Stimulated activated naive B cell treated with anti-CD40 and anti-IgM and Interleukin-4, amounts not matched to agents 10 μg/mL and 1 μg/mL and 100 μg/mL, for 72 hours (primary cell): ENCODE data around the gene IGSF21.

ENCODE experiments used
- ATAC-seq, 2 donors: fragments of 150-1000 bp; cut with Tn5 transposase; replicated peaks; 2 replicates each; pipeline ENCODE4 v1.10.0; 2021; ENCODE audit warnings: moderate library complexity in 1 of 2
- DNase-seq: peaks from one replicate; pipeline ENCODE4 v3.0.0; 2021
- H3K27ac Mint-ChIP-seq: one replicate; pipeline ENCODE4 v1.8.0; 2022; ENCODE audit warnings: mild to moderate bottlenecking, mixed read lengths
- H3K27me3 Mint-ChIP-seq, 2 donors: one replicate each; pipeline ENCODE4 v1.8.0; 2022; ENCODE audit warnings: mixed read lengths in 2 of 2
- H3K36me3 Mint-ChIP-seq, 2 donors: one replicate each; pipeline ENCODE4 v1.8.0; 2022; ENCODE audit warnings: mixed read lengths in 2 of 2, mild to moderate bottlenecking in 1 of 2
- H3K4me1 Mint-ChIP-seq, 2 donors: one replicate each; pipeline ENCODE4 v1.8.0; 2022; ENCODE audit warnings: mixed read lengths in 2 of 2, mild to moderate bottlenecking in 1 of 2
- H3K4me3 Mint-ChIP-seq, 2 donors: one replicate each; pipeline ENCODE4 v1.8.0; 2022; ENCODE audit warnings: mild to moderate bottlenecking in 2 of 2, mixed read lengths in 2 of 2, moderate library complexity in 1 of 2
- H3K9me3 Mint-ChIP-seq, 2 donors: one replicate each; pipeline ENCODE4 v1.8.0; 2022; ENCODE audit warnings: mixed read lengths in 2 of 2, mild to moderate bottlenecking in 1 of 2

The IGSF21 gene

DNA sequence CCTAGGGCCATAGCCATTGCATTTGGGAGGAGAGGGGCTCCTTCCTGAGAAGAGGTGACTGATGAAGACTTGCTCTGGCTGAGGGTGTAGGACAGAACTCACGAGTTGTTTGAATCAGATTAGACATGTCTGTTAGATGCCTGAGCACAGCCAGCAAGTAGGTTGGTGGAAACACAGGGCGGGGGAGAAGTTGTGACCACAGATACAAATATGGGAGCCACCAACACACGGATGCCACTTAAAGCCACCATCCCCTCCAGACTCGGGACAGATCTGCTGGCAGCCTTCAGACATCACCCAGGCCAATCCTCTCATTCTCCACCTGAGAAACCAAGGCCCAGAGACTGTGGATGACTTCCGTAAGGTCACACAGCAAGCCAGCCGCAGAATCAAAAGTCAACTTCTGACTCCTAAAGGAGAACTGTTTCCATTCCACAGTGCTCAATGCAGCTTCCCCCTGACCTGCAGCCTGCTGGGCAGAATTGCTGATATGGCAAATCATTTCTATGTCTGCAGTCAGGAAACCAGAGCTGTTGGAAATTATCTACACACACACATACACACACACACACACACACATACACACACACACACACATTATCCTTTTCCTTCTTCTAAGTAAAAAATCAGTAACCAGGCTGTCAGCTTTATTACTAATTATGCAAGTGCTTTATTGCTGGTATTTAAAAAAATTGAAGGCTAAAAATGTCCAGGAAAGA lies 196.7 kb downstream of the IGSF21 start:
- H3K27ac Mint-ChIP-seq, result no peak overlapping the region
- no peak for DNase-seq
- H3K9me3 Mint-ChIP-seq, result no peaks in the 10 kb centered on the region
- ATAC-seq, result no peak
- no peaks in the 10 kb centered on the region for H3K4me1 Mint-ChIP-seq
- no peaks in the 10 kb centered on the region for H3K36me3 Mint-ChIP-seq
- H3K27me3 Mint-ChIP-seq, result peaks cover 14 to 20% of the 10 kb centered on the region in 2 donors
- H3K4me3 Mint-ChIP-seq, result no peak overlapping the region

DNA sequence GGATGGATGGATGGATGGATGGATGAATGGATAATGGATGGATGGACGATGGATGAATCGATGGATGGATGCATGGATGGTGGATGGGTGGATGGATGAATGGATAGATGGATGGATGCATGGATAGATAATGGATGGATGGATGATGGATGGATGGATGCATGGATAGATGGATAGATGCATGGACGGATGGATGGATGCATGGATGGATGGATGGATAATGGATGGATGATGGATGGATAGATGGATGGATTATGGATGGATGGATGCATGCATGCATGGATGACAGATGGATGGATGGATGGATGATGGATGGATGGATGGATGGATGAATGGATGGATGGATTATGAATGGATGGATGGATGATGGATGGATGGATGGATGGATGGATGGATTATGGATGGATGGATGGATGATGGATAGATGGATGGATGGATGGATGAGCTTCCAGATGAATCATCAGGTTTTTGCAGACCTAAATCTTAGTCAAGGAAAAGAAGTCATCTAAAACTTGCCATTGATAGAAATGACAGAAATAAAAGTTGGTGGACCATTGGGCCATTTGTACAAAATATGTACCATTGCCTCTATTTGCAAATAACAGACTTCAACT lies 197.7 kb downstream of the IGSF21 start:
- DNase-seq, result no peak
- ATAC-seq, result no peak
- Mint-ChIP-seq H3K9me3 (no peaks in the 10 kb centered on the region), H3K27me3 (peaks cover 10 to 16% of the 10 kb centered on the region in 2 donors), H3K4me1 (no peaks in the 10 kb centered on the region), H3K27ac (no peak overlapping the region), H3K4me3 (no peak overlapping the region), H3K36me3 (no peaks in the 10 kb centered on the region)

DNA sequence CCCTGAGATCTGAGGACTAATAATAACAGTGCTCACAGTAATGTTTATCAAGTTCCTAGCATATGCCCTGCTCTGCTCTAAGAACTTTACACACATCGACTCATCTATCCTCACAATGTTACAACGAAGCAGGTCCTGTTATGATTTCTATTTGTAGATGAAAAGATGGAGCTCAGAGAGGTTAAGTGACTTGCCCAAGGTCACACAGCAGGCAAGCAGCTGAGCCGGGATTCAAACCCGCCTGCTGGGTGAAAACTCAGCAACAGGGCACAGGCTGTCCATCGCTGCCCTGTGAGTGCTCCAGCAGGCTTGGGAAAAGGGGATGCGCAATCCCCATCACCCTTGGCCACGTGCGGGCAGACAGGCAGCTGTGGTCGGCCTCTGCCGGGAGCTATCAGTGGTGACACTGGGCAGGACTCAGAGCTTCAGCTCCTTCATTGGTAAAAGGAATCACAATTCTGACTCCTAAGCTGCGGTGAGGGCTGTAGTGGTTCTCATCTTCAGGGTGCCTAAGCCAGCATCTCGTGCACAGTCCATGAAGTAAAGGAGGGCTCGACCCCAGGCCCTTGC lies 199.8 kb downstream of the IGSF21 start:
- H3K4me3 Mint-ChIP-seq, result no peak overlapping the region
- no peaks in the 10 kb centered on the region for H3K4me1 Mint-ChIP-seq

DNA sequence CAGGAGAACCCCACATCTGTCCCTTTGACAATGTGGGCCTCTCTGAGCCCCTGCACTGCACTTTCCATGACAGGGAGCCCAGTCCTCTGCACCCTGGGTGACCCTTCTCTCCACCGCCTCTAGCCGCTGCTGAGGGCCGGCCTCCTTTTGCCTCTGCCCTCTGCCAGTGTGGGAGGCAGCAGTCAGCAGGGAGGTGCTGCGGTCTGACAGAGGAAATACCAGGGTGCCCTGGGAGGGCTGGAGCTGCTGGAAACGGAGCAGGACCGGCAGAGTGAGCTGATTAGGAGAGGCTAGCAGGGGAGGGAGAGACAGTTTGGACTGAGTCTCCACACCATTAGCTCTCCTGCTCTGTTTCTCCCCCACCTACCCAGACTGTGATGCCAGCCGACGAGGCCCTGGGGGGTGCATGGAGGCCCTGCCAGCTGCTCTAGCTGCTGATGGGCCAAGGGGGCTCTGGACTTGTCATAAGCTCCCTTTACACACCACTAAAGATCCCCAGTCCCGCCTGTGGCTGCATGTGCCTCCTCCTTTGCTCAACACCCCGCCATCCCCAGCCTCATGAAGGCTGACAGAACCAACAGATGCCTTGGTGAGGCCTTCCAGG lies 202.1 kb downstream of the IGSF21 start:
- no peak overlapping the region for H3K27ac Mint-ChIP-seq
- H3K36me3 Mint-ChIP-seq, result no peaks in the 10 kb centered on the region
- peaks cover 4 to 7% of the 10 kb centered on the region in 2 donors for H3K9me3 Mint-ChIP-seq
- DNase-seq (no peak), ATAC-seq (no peak)
- peaks cover 10 to 12% of the 10 kb centered on the region in 2 donors for H3K27me3 Mint-ChIP-seq
- no peak overlapping the region for H3K4me3 Mint-ChIP-seq
- H3K4me1 Mint-ChIP-seq, result no peaks in the 10 kb centered on the region

More for the DNA sequence above, 199.8 kb downstream of the IGSF21 start:
- Mint-ChIP-seq H3K27ac (no peak overlapping the region), H3K9me3 (peaks cover 4 to 7% of the 10 kb centered on the region in 2 donors), H3K36me3 (no peaks in the 10 kb centered on the region), H3K27me3 (peaks cover 12 to 13% of the 10 kb centered on the region in 2 donors)
- DNase-seq (no peak), ATAC-seq (no peak)

DNA sequence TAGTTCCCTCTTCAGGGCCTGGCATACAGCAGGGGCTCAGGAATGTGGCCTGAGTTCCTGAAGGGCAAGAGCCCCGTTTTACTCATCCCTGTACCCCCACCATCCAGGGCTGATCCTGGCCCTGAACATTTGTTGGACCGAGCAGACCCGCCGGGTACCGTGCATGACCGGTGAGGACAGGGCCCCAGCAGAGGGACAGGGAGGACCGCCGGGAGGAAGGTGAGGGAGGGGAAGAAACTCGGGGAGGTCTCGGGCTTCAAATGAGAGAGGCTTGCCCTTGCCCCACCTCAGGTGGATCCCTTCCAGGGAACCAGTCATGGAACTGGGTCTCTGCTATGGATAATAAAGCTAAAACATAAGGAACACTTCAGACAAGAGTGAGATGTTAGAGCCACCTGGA lies 205.4 kb downstream of the IGSF21 start:
- Mint-ChIP-seq H3K4me1 (no peaks in the 10 kb centered on the region), H3K27ac (no peak overlapping the region), H3K27me3 (peaks cover 9 to 20% of the 10 kb centered on the region in 2 donors), H3K4me3 (no peak overlapping the region), H3K36me3 (no peaks in the 10 kb centered on the region), H3K9me3 (peaks cover 8 to 9% of the 10 kb centered on the region in 2 donors)
- DNase-seq (no peak), ATAC-seq (no peak)

DNA sequence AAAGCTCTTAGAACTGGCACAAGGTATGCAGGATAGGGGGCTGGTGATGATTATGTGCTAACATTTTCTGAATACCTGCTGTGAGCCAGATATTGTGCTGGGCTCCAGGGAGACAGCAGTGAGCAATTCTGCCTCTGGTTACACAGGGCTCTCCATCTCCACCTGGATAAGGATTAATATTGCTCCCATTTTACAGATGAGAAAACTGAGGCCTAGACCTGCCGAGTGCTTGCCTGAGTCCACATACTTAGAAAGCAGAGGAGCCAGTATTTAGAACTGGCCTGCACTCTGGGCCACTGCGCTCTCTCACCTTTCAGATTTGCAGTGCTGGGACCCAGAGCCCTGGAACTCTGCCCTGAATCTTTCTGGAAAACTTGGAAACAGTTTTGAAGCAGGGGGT lies 205.9 kb downstream of the IGSF21 start:
- ATAC-seq (no peak), DNase-seq (no peak)
- Mint-ChIP-seq H3K4me3 (no peak overlapping the region), H3K4me1 (no peaks in the 10 kb centered on the region), H3K27me3 (peaks cover 5 to 16% of the 10 kb centered on the region in 2 donors), H3K27ac (no peak overlapping the region), H3K36me3 (no peaks in the 10 kb centered on the region), H3K9me3 (peaks cover 8 to 9% of the 10 kb centered on the region in 2 donors)

DNA sequence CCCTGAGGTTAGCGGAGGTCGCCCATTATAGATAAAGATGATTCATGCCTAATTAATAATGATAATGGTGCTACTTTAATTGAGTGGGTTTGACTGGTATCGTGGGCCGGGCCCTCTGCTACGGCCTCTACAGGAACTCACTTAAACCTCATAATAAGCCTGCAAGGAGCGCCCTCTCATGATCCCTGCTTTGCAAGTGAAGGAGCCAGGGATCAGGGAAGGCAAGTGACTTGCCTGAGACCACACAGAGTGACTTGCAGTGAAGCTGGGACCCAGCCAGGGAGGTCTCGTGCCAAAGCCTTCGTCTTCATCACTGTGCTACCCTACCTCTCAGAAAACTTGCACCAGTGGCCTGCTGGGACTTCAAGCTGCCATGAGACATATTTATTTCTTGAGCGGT lies 206.8 kb downstream of the IGSF21 start:
- DNase-seq (no peak), ATAC-seq (no peak)
- no peaks in the 10 kb centered on the region for H3K36me3 Mint-ChIP-seq
- H3K27me3 Mint-ChIP-seq, result peaks cover 5 to 16% of the 10 kb centered on the region in 2 donors
- H3K27ac Mint-ChIP-seq, result no peak overlapping the region
- no peak overlapping the region for H3K4me3 Mint-ChIP-seq
- H3K4me1 Mint-ChIP-seq, result no peaks in the 10 kb centered on the region
- peaks cover 8 to 9% of the 10 kb centered on the region in 2 donors for H3K9me3 Mint-ChIP-seq

DNA sequence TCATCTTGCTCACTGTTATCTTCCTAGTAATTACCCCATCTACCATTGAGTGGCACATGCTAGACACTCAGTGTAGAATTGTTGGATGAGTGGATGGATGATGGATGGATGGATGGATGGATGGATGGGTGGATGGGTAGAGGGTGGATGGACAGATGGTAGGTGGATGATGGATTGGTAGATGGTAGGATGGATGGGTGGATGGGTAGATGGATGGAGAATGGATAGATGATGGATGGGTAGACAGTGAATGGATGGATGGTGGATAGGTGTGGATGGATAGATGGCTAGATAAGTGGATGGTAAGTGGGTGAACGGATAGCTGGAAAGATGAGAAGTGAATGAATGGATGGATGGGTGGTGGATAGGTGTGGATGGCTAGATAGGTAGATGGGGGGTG lies 207.9 kb downstream of the IGSF21 start:
- no peak overlapping the region for H3K27ac Mint-ChIP-seq
- H3K9me3 Mint-ChIP-seq, result peaks cover 8 to 9% of the 10 kb centered on the region in 2 donors
- no peak overlapping the region for H3K4me3 Mint-ChIP-seq
- H3K36me3 Mint-ChIP-seq, result no peaks in the 10 kb centered on the region
- no peak for DNase-seq
- no peak for ATAC-seq
- peaks cover 5 to 16% of the 10 kb centered on the region in 2 donors for H3K27me3 Mint-ChIP-seq
- no peaks in the 10 kb centered on the region for H3K4me1 Mint-ChIP-seq

DNA sequence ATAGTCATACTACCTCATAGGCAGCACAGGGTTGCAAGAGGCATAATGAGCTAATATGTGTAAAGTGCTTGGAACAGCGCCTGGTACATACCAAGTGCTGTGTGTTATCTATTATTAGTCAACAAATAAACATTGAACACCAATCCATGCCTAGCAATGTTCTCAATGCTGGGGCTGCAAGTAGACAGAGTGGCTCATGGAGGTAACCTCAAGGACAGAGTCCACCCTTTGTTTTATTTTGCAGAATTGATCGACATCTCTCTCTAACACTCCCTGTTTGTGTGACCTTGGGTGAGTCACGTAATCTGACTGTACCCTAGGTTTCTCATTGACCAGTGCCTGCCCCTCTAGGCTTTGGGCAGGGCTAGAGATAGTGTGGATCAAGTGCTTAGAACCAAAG lies 209.2 kb downstream of the IGSF21 start:
- Mint-ChIP-seq H3K27ac (no peak overlapping the region), H3K9me3 (peaks cover 4 to 8% of the 10 kb centered on the region in 2 donors), H3K27me3 (peaks cover 4 to 12% of the 10 kb centered on the region in 2 donors), H3K36me3 (no peaks in the 10 kb centered on the region), H3K4me1 (no peaks in the 10 kb centered on the region), H3K4me3 (no peak overlapping the region)
- no peak for ATAC-seq
- DNase-seq, result no peak

DNA sequence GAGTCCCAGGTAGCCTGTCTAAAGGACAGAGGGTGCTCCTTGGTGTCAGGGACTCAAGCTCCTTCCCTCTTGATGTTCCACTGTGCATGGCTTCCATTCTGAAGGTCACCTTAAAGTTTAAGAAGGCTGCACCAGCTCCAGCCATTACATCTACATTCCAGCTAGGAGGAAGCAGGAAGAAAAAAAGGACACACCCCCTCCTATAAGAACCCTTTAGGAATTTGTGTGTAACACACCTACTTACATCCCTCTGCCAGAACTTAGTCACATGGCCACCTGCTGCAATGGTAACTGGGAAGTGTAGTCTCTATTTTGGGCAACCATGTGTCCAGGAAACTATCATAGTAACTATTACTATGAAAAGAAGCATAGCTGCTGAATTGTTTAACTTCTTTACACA lies 211.5 kb downstream of the IGSF21 start:
- Mint-ChIP-seq H3K27ac (no peak overlapping the region), H3K4me1 (no peaks in the 10 kb centered on the region), H3K4me3 (no peak overlapping the region), H3K27me3 (peaks cover 18 to 27% of the 10 kb centered on the region in 2 donors), H3K36me3 (no peaks in the 10 kb centered on the region), H3K9me3 (peaks cover 2 to 4% of the 10 kb centered on the region in 2 donors)
- no peak for DNase-seq
- ATAC-seq, result no peak

DNA sequence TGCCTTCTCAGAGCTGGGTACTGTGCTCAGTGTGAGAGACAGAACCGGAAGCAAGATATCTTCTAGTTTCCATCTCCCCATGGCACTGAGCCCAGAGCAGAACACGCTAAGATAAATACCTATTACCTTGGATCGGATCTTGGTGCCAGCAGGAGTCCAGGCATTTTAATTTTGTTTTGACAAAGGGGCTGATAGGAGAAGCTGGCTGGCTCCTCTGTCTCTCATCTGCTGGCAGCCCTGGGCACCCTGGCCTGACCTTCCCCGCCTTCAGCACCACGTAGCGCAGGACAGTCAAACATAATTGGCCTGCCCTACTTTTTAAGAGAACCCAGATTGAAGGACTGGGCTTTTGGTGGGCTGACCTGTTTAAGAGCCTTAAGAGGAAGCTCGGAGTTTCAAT lies 212.5 kb downstream of the IGSF21 start:
- Mint-ChIP-seq H3K9me3 (peaks cover 2 to 4% of the 10 kb centered on the region in 2 donors), H3K4me3 (no peak overlapping the region), H3K27ac (no peak overlapping the region), H3K36me3 (no peaks in the 10 kb centered on the region), H3K4me1 (no peaks in the 10 kb centered on the region), H3K27me3 (peaks cover 18 to 33% of the 10 kb centered on the region in 2 donors)
- DNase-seq, result no peak
- no peak for ATAC-seq

DNA sequence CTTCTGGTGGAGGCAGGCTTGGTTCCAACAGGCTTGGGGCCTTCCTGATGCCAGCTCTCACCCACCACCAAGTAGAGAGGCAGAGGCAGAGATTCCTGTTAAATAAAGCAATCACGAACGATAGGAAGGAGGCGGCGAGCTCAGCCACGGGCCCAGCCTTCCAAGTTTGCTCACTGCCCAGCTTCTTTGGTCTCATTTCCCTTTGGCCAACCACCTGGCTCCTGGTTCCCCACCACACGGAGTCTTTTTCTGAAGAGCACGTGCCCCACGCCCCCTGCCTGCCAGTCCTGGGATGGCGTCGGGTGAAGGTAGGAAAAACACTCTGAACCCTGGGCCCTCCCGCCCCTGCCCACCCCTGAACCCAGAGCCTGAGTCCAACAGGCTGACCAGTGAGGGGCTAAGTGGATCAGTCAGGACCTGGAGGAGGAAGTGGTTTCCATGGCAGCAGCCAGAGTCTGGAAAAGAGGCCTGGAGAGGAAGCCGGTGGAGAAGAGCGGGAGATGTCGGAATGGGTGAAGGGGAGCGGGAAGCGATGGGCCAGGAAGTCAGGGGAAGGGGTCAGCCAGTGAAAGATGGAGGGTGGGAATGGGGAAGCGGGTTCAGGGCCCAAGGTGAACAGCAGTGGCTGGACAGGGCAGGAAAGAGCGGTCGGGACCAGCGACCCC lies 214.9 kb downstream of the IGSF21 start:
- DNase-seq, result no peak
- H3K27me3 Mint-ChIP-seq, result peaks cover 18 to 32% of the 10 kb centered on the region in 2 donors
- no peak for ATAC-seq
- H3K4me1 Mint-ChIP-seq, result no peaks in the 10 kb centered on the region
- no peaks in the 10 kb centered on the region for H3K36me3 Mint-ChIP-seq
- no peak overlapping the region for H3K27ac Mint-ChIP-seq
- no peaks in the 10 kb centered on the region for H3K9me3 Mint-ChIP-seq
- H3K4me3 Mint-ChIP-seq, result no peak overlapping the region

DNA sequence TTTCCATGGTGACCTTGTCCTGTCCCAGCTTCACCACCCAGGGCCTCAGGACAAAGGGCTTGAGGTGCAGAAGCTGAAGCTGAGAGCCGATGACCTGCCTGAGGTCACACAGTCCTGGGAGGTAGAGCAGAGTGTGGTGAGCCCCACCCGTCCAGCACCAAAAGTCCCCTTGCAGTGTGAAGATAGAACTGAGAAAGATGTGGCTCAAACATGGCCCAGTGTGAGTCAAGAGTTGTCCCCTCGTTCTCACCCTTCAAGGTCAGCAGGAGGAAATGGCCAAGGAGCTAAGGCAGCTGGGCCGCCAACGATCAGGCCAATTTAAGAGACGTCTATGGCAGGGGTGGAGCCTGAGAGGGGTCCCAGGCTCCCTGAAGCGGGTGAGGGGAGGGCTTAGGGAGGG lies 215.7 kb downstream of the IGSF21 start:
- H3K27me3 Mint-ChIP-seq, result peaks cover 18 to 32% of the 10 kb centered on the region in 2 donors
- H3K4me1 Mint-ChIP-seq, result no peaks in the 10 kb centered on the region
- no peak overlapping the region for H3K4me3 Mint-ChIP-seq
- no peak overlapping the region for H3K27ac Mint-ChIP-seq
- no peaks in the 10 kb centered on the region for H3K36me3 Mint-ChIP-seq
- DNase-seq (no peak), ATAC-seq (no peak)
- no peaks in the 10 kb centered on the region for H3K9me3 Mint-ChIP-seq

DNA sequence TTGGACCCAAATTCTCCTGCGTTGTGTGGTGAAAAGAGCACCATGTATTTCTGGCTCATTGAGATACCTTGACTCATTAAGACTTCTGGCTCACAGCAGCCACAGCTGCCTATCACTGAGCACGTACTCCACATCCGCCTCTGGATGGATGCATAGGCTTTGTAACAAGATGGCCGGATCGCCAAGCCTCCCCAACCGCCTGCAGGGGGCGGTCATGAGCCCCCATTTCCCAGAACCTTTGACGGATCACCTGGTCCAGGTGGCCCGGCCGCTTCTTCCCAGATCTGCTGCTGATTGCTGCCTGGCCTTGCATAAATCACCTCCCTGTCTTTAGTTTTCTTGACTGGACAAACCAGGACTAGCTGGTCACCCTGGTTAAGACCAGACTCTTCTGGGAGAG lies 216.6 kb downstream of the IGSF21 start:
- no peak for ATAC-seq
- H3K27ac Mint-ChIP-seq, result no peak overlapping the region
- H3K9me3 Mint-ChIP-seq, result no peaks in the 10 kb centered on the region
- DNase-seq, result no peak
- no peaks in the 10 kb centered on the region for H3K4me1 Mint-ChIP-seq
- no peaks in the 10 kb centered on the region for H3K36me3 Mint-ChIP-seq
- H3K4me3 Mint-ChIP-seq, result no peak overlapping the region
- H3K27me3 Mint-ChIP-seq, result peaks cover 27 to 32% of the 10 kb centered on the region in 2 donors
